Liver (tissue), 3 donors: ENCODE data around the gene TTLL12.

Experiments
- EGR1 ChIP-seq, 2 donors: IDR thresholded peaks; 2 replicates each; pipeline ENCODE4 v1.6.1; 2016 to 2018; ENCODE audit warnings: antibody characterized with exemption in 2 of 2, low read depth in 2 of 2
- RAD21 ChIP-seq, 2 donors: IDR thresholded peaks; 2 replicates each; pipeline ENCODE4 v1.6.1; 2016; ENCODE audit warnings: antibody characterized with exemption in 2 of 2, mild to moderate bottlenecking in 2 of 2
- SP1 ChIP-seq: IDR thresholded peaks from 2 replicates; pipeline ENCODE4 v1.6.1; 2018; ENCODE audit warnings: antibody characterized with exemption, mild to moderate bottlenecking
- TAF1 ChIP-seq: conservative IDR thresholded peaks from 2 replicates; pipeline ENCODE4 v1.6.1; 2016; ENCODE audit warnings: antibody characterized with exemption, mild to moderate bottlenecking
- TF ChIP-seq, protein P1 (sequence below): fragments of 150-350 bp; IDR thresholded peaks from 2 replicates; pipeline ENCODE4 v1.5.1; 2017; ENCODE audit warnings: improper control_type of control experiment, low read depth, low read length; ENCODE audit not compliant: missing input control
- TF ChIP-seq, protein P2 (sequence below): IDR thresholded peaks from 2 replicates; pipeline ENCODE4 v1.6.1; 2016; ENCODE audit warnings: antibody characterized with exemption
- donor health status: healthy.
- donor health status: healthy.

DNA sequence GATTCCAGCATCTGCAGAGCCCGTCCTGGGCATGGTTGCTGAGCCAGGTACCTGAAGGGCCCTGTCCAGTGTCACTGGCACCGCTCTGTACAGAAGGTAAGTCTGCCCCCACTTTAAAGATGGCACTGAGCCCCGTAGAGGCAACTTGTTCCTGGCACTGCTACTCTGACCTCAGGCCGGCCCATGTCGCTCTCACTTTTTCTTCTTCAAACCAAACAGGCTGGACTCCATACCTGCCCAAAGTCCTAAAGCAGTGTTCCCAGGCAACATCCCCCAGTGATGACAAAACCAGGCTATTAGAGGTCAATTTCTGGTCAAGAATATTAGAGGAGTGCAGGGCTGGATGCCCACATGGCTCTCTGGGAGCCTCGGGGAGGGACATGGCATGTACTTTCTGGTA, 46.6 kb upstream of the TTLL12 start:
- TF ChIP-seq, protein P1, sequence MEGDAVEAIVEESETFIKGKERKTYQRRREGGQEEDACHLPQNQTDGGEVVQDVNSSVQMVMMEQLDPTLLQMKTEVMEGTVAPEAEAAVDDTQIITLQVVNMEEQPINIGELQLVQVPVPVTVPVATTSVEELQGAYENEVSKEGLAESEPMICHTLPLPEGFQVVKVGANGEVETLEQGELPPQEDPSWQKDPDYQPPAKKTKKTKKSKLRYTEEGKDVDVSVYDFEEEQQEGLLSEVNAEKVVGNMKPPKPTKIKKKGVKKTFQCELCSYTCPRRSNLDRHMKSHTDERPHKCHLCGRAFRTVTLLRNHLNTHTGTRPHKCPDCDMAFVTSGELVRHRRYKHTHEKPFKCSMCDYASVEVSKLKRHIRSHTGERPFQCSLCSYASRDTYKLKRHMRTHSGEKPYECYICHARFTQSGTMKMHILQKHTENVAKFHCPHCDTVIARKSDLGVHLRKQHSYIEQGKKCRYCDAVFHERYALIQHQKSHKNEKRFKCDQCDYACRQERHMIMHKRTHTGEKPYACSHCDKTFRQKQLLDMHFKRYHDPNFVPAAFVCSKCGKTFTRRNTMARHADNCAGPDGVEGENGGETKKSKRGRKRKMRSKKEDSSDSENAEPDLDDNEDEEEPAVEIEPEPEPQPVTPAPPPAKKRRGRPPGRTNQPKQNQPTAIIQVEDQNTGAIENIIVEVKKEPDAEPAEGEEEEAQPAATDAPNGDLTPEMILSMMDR, result no peak
- TF ChIP-seq EGR1 (IDR thresholded peaks at IDR 0.05; ENCODE audit: low read depth in 2 of 2), result peak in 1 of 2 donors; percentile 75
- TF ChIP-seq TAF1, result no peak
- TF ChIP-seq RAD21 (IDR thresholded peaks at IDR 0.05), result peak; percentile 43 to 52
- TF ChIP-seq, protein P2, sequence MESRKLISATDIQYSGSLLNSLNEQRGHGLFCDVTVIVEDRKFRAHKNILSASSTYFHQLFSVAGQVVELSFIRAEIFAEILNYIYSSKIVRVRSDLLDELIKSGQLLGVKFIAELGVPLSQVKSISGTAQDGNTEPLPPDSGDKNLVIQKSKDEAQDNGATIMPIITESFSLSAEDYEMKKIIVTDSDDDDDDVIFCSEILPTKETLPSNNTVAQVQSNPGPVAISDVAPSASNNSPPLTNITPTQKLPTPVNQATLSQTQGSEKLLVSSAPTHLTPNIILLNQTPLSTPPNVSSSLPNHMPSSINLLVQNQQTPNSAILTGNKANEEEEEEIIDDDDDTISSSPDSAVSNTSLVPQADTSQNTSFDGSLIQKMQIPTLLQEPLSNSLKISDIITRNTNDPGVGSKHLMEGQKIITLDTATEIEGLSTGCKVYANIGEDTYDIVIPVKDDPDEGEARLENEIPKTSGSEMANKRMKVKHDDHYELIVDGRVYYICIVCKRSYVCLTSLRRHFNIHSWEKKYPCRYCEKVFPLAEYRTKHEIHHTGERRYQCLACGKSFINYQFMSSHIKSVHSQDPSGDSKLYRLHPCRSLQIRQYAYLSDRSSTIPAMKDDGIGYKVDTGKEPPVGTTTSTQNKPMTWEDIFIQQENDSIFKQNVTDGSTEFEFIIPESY, result no peak
- TF ChIP-seq SP1, result peak; percentile 100
